Left colon (tissue), 2 donors: ENCODE measurements around the gene IFT57. TPM values are rescaled to one million over a fixed set of nuclear protein-coding genes. Genes with fewer than 3 reads are reported as not detected.

ENCODE experiments used
- ATAC-seq: fragments of 200-7000 bp; cut with Tn5 transposase; one replicate; pipeline ENCODE4 v1.9.1; 2020; ENCODE audit warnings: mild to moderate bottlenecking, moderate library complexity
- DNase-seq, 2 donors: peaks; one replicate each; pipeline ENCODE4 v3.0.0-alpha.2; 2020
- intact Hi-C, 2 donors: fragments of 100-400 bp; cut with DNase I in 1 of 2; cut with micrococcal nuclease in 1 of 2; formaldehyde crosslinking; loops; one replicate each; pipeline versions ENCODE4 v1.11.2 to v1.14.0; 2022; cut with DNase I, micrococcal nuclease
- total RNA-seq, 2 donors: library from RNA; stranded (reverse); fragmentation: NEBNext Ultra II Directional; extraction: Animal tissue kit (Norgen Biotek cat#: 25700); gene quantifications; one replicate each; pipeline ENCODE4 v1.2.1, GENCODE V29; 2021
- donor health status: DM: no; HTN: no; CAD: no.
- donor health status: DM: yes; HTN: yes; CAD: no.

IFT57 gene
- total RNA-seq, 2 donors from 2014 or later = 42.5 to 46.7 TPM

DNA sequence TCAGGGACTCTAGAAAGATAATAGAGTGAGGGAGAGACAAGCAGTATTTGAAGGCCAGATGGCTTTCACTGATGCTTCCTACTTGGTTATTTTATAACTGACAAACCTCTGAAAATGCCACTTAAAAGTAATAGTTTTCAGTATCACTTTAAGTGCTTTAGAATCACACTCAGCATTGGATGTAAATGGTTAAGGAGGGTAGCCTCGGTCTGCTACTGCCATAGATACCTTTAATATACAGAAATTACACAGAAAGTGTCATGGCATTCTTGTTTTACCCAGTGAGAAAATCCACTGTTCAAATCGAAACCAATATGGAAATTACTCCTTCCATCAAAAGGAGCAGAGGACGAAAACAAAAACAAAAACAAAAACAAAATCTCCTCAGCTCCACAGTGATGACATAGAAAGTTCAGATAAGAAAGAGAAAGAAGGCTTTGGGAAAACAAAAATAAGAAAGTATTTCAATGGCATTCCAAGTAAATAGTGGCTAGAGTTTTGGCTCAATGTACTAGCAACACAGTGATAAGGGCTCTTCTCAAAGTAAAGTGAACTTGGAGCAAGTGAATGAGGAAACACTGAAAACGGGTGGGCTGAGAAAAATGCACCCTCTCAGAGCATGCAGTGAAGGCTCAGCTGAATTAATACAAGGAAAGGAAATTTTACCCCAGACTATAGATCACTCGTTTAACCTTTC lies 88.2 kb downstream of the IFT57 start:
- no peak for DNase-seq
- ATAC-seq = no peak

DNA sequence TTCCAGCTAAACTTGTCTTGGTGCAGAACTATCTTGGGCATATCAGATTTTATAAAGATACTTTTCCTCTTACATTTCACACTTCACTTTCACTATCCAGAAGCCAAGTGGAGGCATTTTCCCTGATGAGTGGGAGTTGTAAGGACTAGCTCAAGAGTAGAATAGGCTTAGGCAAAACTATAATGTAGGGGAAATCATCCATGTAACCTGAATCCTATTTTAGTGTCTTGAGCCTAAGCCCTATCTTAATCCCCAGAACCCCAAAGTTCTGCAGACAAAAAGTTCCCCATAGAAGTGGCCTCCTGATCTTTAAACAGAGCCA lies 89.2 kb downstream of the IFT57 start:
- intact Hi-C loops = no loop called here
- DNase-seq (no peak), ATAC-seq (no peak)

More for the DNA sequence above, 88.2 kb downstream of the IFT57 start:
- intact Hi-C loops = no loop called here

GRCh38 chr3:108131475-108132134 lies 90.6 kb downstream of the IFT57 start:
- ATAC-seq (no peak), DNase-seq (no peak)
- intact Hi-C loops = no loop called here

- DNase-seq = no peak
- intact Hi-C loops = no loop called here
- ATAC-seq = no peak
Measured at GRCh38 chr3:108130701-108131474, 91.3 kb downstream of the IFT57 start.

- no peak for DNase-seq
- intact Hi-C loops = no loop called here
- ATAC-seq = no peak
Measured at GRCh38 chr3:108130236-108130635, 92.0 kb downstream of the IFT57 start.

DNA sequence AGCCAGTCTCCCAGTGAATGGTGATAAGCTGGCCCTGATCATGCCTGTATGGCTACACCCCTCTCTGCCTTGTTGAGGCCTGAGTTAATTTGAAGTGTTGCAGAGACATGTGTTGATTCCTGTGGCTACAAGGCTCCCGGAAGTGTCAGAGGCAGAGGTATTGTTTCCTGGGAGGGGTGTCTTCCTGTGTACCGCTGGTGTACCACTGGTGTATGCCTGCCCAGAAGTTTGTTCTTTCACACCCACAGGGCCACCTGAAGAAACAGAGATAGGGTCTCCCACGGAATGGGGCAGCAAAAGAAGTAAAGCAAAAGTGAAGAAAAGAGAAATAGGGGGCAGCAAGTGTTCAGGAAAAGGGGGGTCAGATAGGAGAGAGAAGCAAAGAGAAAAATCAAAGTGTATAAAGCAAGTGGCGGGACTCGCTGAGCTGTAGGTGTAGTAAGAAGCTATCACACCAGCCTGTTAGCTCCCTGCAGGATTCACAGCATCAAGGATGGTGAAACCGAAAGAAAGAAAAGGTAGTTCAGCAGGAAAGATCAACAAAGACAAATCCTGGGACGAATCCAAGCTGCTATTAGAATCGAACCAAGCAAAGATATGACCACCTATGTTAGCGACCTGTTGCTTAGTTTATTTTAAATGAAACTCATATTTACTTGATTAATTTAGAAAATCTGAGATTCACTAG lies 94.8 kb downstream of the IFT57 start:
- ATAC-seq = peak; percentile 76
- DNase-seq = peak; percentile 21 to 32
- intact Hi-C loops = no loop called here

- intact Hi-C loops = no loop called here
- ATAC-seq = no peak
- DNase-seq = no peak
Measured at GRCh38 chr3:108126348-108126747, 95.9 kb downstream of the IFT57 start.

GRCh38 chr3:108125550-108126071 lies 96.6 kb downstream of the IFT57 start:
- intact Hi-C loops = no loop called here
- DNase-seq (peak; percentile 28 to 35), ATAC-seq (peak; percentile 33)

GRCh38 chr3:108125153-108125543 lies 97.1 kb downstream of the IFT57 start:
- ATAC-seq (no peak), DNase-seq (no peak)
- intact Hi-C loops = no loop called here

GRCh38 chr3:108124337-108125152 lies 97.7 kb downstream of the IFT57 start:
- intact Hi-C loops = no loop called here
- ATAC-seq = peak; percentile 49
- no peak for DNase-seq

GRCh38 chr3:108123326-108123725 lies 98.9 kb downstream of the IFT57 start:
- no peak for DNase-seq
- intact Hi-C loops = no loop called here
- no peak for ATAC-seq

GRCh38 chr3:108122276-108122675 lies 99.9 kb downstream of the IFT57 start:
- DNase-seq = no peak
- intact Hi-C loops = no loop called here
- ATAC-seq = no peak

DNA sequence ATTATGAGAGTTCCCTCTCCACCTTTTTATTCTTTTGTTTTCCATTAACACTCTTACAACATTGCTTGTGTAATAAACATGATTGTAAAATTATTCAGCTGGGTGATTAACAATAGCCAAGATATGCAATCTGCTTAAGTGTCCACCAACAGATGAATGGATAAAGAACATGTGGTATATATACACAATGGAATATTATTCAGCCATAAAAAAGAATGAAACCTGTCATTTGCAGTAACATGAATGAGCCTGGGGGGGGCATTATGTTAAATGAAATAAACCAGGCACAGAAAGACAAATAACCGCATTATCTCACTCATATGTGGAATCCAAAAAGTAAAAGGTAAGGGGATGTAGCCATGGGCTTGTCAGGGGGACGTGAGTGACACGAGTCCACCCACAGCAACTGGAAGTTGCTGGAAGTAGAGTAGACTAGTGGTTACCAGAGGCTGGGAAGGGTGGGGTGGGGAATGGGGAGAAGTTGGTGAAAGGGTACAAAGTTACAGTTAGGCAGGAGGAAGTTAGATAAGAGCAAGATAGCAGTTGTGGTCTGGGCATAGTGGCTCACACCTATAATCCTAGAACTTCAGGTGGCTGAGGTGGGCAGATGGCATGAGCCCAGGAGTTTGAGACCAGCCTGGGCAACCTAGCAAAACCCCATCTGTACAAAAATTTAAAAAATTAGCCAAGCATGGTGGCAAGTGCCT lies 102.7 kb downstream of the IFT57 start:
- intact Hi-C loops = no loop called here
- DNase-seq (no peak), ATAC-seq (peak; percentile 71)

DNA sequence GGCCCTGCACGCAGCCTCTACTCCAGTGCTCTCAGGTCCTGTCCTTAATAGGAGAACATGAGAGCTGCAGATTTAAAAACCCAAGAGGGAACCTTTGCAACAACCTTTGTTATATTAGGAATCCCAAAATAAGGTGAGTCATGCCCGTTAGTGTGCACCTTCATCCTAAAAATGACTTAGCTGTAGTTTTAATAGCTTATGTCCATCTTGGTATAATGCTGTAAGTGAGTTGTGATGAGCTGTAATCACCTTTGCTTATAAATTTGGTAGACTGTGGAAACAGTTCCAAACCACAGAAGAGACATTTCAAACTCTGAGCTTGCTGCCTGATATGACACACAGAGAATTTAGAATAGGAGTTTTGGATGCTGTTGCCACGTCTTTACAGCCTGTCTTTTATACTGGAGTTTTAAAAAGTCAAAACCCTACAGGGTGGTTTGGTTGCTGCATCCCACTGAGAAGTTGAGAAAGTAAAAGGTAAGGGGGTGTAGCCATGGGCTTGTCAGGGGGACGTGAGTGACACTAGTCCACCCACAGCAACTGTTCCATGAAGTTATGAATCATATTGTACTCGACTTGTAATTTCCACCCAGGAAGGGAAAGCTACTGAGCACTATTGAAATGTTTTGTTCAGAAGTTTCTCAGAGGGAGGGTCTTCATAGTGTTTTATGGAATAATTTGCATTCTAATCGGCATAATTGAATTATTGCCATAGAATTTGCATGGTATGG lies 104.0 kb downstream of the IFT57 start:
- no peak for ATAC-seq
- intact Hi-C loops = no loop called here
- no peak for DNase-seq

DNA sequence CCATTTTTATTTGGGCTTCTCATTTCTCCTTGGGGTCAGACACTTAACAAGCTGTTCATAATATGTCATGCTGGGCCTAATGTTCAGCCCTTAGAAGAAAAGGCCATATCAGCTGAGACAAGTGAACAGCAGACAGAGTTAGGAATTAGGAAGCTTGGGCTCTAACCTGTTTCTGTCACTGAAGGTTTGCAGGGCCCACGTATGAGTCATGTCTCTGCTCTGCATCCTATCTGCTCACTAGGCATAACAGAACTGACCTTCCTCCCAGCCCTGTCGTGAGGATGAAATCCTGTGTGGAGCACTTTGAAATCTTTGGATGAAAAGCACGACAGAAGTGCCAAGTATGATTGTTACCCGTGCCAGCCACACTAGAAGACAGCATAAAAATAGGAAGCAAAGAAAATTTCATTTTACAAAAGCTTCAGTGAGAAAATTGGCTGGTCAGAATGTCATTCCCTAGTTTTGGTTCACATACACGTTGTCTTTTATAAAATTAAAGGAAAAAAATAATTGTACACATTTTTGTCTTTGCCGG lies 104.9 kb downstream of the IFT57 start:
- no peak for DNase-seq
- intact Hi-C loops = no loop called here
- no peak for ATAC-seq

DNA sequence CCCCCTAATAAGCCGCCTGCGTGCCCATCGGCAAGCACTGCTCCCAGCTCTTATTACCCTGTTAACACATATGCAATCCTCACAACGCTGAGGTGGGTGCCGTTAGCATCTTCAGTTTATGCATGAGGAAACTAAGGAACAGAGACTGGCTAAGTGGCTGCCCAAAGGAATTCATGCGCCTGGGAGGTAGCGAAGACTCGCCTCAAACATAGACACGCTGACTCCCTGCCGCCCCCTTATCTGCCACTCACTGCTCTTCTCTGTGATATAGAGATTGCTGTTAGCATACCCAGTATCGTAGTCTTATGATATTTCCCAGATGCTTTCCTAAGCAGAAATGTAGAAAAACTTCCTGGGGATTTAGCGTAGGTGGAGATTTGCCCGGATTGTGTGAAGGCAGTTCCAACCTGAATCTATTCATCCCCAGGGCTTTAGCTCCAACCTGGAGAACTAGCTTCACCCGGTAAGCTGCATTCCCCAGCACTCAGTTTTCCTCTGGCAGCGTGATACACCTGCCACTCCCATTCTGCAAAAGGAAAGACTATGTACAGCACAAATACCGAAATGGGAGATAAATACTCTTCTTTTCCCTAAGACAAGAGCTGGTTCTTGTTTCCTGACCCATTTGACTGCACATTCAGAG lies 107.7 kb downstream of the IFT57 start:
- intact Hi-C loops = no loop called here
- ATAC-seq (no peak), DNase-seq (no peak)

GRCh38 chr3:108113975-108114374 lies 108.2 kb downstream of the IFT57 start:
- no peak for ATAC-seq
- no peak for DNase-seq
- intact Hi-C loops = no loop called here
